ENCODE data around the gene TMTC1. TPM values are rescaled to one million over a fixed set of nuclear protein-coding genes. Genes with fewer than 3 reads are reported as not detected.
A peak's percentile ranks its signal among the peaks of the same experiment; 100 is the strongest.
"Not testable (repeated sequence)": the region's sequence is repeated elsewhere in the genome, so short reads cannot be mapped to it uniquely, and the experiment has no call there.

Gene TMTC1
- total RNA-seq = not detected

DNA sequence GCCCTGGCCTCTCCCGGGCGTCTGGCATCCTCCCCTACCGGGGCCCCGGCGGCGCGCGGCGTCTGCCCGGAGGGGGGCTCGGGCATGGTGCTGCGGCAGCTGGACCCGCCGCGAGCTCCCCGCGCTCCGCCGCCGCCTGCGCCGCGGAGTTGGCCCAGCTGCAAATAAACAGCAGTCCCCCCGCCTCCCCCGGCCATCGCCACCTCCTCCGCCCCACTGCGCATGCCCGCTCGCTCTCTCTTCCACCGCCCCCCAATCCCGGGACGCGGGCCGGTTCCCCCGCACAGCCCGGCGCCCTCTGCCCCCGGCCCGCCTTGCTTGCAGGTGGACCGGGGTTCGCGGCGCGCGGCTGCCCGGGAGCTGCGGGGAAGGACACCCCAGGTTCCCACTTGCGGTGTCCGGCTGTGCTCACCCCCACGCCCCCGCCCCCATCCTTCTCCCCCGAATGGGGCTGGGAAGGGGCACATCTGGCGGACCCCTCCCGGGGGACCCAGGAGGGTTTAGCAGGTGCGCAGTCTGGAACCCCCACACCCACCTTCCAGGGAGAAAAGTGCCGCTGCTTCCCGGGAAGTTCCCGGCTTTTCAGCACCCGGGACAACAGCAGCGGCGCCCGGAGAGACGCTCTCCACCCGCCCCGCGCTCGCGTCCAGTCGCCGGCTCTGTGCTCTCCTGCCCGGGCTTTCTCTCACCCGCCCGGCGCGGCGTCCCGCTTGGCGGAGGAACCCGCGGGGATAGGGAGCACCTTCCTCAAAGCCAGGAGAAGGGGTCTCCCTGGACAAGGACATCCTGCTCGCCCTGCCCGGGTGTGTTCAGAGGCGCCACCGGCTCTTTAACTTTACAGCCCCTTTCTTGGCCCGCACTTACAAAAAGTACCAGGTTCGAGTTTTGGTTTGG lies at the start of gene TMTC1:
TMTC1 (minus strand) TSS at position 170 of the 894 bp plus-strand sequence. CDS start 191 bp downstream, outside the sequence.
- no peak within 1 kb of the TSS for H3K27ac Mint-ChIP-seq
- ATAC-seq = peak in 1 of 2 donors; percentile 5
- DNase-seq (ENCODE audit: low spot score in 2 of 2) = peak in 1 of 2 donors; percentile 4

DNA sequence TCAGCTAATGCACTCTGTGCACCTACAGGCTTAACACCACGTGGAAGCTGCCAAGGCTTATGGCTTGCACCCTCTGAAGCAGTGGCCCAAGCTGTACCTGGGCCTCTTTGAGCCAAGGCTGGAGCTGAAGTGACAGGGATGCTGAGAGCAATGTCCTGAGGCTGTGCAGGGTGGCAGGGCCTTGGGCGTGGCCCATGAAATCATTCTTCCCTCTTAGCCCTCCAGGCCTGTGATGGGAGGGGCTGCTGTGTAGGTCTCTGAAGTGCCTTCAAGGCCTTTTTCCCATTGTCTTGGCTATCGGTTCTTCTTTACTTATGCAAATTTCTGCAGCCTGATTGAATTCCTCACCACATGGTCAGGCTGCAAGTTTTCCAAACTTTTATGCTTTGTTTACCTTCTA lies 47.4 kb upstream of the TMTC1 start:
- Mint-ChIP-seq H3K9me3 (peaks cover 10 to 28% of the 10 kb centered on the region in 2 donors), H3K27ac (no peak overlapping the region), H3K36me3 (no peaks in the 10 kb centered on the region)
- ATAC-seq = no peak
- no peak for DNase-seq (ENCODE audit: low spot score in 2 of 2)

More for the DNA sequence above, at the start of gene TMTC1:
- peaks cover 0 to 6% of the 10 kb centered on the region in 2 donors for H3K36me3 Mint-ChIP-seq
- peaks cover 0 to 4% of the 10 kb centered on the region in 2 donors for H3K9me3 Mint-ChIP-seq

DNA sequence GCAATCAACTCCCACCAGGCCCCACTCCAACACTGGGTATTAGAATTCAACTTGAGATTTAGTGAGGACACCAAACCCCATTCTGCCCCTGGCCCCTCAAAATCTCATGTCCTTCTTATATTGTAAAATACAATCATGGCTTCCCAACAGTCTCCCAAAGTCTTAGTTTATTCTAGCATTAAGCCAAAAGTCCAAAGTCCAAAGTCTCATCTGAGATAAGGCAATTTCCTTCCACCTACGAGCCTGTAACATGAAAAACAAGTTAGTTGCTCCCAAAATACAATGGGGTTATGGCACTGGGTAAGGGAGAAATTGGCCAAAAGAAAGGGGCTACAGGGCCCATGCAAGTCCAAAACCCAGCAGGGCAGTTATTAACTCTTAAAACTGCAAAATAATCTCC lies 46.6 kb upstream of the TMTC1 start:
- H3K36me3 Mint-ChIP-seq = no peaks in the 10 kb centered on the region
- ATAC-seq (no peak), DNase-seq (ENCODE audit: low spot score in 2 of 2) (no peak)
- peaks cover 10 to 31% of the 10 kb centered on the region in 2 donors for H3K9me3 Mint-ChIP-seq
- no peak overlapping the region for H3K27ac Mint-ChIP-seq

DNA sequence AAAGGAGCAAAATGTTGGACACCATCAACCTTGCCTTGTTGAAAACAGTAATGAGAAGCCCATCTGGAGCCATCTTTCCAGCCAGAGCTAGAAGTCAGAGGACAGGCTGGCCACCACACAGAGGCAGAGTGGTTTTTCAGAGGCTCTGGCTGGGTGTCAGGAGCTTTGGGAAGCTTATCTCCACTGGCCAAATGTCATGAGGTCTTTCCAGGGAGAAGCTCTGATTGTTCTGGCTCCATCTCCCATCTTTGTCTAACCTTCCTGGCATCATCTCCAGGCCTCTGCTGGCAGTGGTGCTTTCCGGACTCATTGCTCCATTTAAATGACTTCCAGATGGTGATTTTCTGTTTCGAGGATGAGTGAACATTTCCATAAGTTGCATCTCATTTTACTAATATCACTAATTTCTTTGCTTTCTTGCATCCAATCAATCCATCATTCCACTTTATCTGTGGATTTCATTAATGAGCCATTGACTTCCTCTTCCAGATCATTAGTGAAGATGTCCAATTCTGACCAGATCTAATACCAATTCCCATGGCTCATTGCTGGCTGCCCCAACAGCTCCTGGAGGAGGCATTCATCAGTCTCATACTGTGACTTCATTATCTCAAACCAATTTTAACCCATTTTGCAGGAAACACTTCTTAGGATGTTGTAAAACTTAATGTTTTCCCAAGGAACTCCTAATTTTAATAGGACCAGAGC lies 35.3 kb upstream of the TMTC1 start:
- no peak for DNase-seq (ENCODE audit: low spot score in 2 of 2)
- no peak for ATAC-seq
- Mint-ChIP-seq H3K27ac (no peak overlapping the region), H3K9me3 (peaks cover 6 to 12% of the 10 kb centered on the region in 2 donors), H3K36me3 (peaks cover 0 to 5% of the 10 kb centered on the region in 2 donors)

DNA sequence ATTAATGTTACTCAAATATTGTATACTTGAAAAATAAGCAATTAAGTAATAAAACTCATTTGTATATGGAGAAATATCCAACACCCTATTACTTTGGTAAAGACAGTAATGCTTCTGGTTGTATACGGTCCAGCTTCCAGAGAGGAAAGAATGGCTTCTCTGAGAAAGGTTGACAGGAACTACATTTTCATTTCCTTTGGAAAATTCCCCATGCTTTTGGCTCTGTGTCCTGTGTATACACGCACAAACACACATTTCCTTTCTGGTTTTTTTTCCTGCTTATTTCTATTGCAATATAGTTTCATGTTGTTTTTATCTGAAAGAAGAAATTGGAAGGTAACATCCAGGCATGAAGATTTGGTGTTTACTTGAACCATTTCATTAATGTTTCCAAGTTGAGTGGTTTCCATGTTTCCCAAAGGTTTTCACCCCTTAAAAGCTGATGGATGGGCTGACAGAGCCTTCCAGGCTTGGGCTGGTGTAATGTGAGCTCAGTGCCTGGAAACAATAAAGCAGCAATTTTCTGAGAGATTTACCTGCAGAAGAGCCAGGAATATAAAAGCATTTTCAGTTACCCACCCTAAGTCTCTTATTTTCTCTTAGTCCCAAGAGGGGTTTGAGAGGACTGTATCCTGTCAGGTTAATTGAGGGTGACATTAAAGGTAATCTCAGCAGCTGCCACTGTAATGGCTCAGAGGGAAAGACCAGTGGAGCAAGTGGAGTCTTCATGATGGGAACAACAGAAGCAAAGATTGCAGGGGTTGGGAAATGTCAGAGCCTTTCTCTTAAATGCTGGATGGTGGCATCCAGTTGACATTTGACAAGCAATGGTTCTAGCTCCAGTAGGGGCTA lies 33.4 kb upstream of the TMTC1 start:
- no peak for ATAC-seq
- Mint-ChIP-seq H3K36me3 (peaks cover 0 to 9% of the 10 kb centered on the region in 2 donors), H3K9me3 (peaks cover 6 to 12% of the 10 kb centered on the region in 2 donors), H3K27ac (no peak overlapping the region)
- no peak for DNase-seq (ENCODE audit: low spot score in 2 of 2)

DNA sequence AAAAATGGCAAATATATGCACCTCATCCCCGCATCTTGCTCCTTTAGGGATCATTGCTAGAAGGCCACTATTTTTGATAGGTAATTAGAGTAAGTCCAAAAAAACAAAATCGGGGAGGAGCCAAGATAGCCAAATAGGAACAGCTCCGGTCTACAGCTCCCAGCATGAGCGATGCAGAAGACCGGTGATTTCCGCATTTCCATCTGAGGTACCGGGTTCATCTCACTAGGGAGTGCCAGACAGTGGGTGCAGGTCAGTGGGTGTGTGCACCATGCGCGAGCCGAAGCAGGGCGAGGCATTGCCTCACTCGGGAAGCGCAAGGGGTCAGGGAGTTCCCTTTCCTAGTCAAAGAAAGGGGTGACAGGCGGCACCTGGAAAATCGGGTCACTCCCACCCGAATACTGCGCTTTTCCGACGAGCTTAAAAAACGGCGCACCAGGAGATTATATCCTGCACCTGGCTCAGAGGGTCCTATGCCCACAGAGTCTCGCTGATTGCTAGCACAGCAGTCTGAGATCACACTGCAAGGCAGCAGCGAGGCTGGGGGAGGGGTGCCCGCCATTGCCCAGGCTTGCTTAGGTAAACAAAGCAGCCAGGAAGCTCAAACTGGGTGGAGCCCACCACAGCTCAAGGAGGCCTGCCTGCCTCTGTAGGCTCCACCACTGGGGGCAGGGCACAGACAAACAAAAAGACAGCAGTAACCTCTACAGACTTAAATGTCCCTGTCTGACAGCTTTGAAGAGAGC lies 26.0 kb upstream of the TMTC1 start:
- H3K9me3 Mint-ChIP-seq; DNase-seq (ENCODE audit: low spot score in 2 of 2); ATAC-seq; H3K36me3 Mint-ChIP-seq; H3K27ac Mint-ChIP-seq: not testable (repeated sequence)

DNA sequence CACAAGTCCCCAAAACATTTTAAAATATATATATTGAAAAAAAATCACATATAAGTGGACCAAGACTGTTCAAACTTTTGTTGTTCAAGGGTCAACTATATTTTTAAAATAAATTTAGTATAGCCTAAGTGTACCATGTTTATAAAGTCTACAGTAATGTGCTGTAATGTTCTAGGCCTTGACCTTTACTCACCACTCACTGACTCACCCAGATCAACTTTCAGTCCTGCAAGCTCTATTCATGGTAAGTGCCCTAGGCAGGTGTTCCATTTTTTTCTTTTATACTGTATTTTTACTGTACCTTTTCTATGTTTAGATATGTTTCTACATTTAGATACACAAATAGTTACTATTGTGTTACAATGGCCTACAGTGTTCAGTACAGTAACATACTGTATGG lies 23.4 kb upstream of the TMTC1 start:
- H3K36me3 Mint-ChIP-seq = peaks cover 0 to under 1% of the 10 kb centered on the region in 2 donors
- DNase-seq (ENCODE audit: low spot score in 2 of 2) (no peak), ATAC-seq (no peak)
- peaks cover 0 to 4% of the 10 kb centered on the region in 2 donors for H3K9me3 Mint-ChIP-seq
- H3K27ac Mint-ChIP-seq = no peak overlapping the region

DNA sequence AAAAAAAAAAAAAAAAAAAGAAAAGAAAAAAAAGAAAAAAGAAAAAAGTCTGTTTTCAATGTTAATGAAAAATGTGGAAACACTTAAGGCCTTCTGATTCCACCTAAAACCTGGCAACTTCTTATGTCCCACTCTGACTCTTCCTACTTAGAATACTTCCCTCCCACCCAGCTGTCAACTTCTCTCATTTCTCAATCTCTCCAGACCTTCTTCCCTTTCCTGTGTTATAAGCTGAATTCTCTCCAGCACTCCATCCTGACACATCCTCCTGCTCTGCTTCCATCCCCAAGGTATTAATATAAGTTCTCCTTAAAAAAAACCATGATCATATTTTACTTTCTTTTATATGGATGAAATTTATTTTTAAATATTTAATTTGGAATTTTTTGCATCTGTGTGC lies 20.3 kb upstream of the TMTC1 start:
- ATAC-seq (no peak), DNase-seq (ENCODE audit: low spot score in 2 of 2) (no peak)
- no peaks in the 10 kb centered on the region for H3K36me3 Mint-ChIP-seq
- no peak overlapping the region for H3K27ac Mint-ChIP-seq
- peaks cover 0 to 2% of the 10 kb centered on the region in 2 donors for H3K9me3 Mint-ChIP-seq

DNA sequence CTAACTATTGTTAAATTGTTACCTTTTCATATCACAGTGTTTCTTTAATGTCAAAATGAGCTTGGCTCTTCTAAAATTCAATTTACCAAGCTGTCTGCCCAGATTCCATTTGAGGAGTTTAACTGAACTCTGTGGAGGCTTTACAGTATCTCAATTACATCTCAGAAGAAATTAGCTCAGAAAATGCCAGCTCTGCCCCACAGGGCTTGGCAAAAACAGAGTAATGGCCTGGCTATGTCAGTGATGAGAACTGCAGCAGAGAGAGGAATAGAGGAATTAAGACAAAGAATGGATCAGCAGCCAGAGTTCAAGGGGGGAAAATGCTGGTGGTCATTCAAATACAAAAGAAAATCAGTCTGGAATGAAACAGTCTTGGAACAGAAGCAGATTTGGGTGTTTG lies 15.8 kb upstream of the TMTC1 start:
- no peak for DNase-seq (ENCODE audit: low spot score in 2 of 2)
- ATAC-seq = no peak
- H3K27ac Mint-ChIP-seq = no peak overlapping the region
- no peaks in the 10 kb centered on the region for H3K36me3 Mint-ChIP-seq
- H3K9me3 Mint-ChIP-seq = peaks cover 2 to 12% of the 10 kb centered on the region in 2 donors

DNA sequence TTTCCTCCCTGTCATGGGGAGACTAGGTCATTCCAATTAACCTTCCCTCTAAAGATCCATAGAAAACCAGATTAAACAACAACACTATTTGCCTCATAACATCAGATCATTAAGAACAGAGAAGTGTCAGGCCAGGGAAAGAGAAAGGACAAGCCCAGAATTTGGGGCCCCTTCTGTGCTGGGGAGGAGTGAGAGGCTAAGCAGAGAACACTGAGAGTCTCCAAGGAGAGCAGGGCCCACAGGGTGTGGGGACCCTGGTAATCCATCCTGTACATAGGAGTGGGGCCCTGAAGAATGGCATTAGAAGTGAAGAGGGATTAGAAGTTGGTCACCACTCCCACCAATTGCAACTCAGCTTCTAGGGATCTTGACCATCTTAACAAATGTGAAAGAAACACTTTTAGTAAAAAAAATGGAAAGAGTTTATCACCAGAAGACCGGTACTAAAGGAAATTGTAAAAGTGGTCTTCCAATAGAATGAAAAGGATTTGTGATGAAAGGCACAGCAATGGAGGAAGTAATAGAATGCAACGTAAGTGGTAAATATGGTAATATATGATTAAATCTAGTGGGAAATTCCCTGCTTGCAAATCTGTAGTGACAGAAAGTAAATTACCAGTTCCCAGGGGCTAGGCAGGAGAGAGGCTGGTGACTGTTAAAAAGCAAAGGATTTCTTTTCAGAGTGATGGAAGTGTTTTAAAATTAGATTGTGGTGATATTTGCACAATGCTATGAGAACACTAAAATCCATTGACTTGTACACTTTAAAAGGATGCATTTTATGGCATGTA lies 14.0 kb upstream of the TMTC1 start:
- ATAC-seq (no peak), DNase-seq (ENCODE audit: low spot score in 2 of 2) (no peak)
- Mint-ChIP-seq H3K36me3 (no peaks in the 10 kb centered on the region), H3K9me3 (peaks cover 9 to 16% of the 10 kb centered on the region in 2 donors), H3K27ac (peak overlapping the region in 1 of 2 donors; percentile 56)

DNA sequence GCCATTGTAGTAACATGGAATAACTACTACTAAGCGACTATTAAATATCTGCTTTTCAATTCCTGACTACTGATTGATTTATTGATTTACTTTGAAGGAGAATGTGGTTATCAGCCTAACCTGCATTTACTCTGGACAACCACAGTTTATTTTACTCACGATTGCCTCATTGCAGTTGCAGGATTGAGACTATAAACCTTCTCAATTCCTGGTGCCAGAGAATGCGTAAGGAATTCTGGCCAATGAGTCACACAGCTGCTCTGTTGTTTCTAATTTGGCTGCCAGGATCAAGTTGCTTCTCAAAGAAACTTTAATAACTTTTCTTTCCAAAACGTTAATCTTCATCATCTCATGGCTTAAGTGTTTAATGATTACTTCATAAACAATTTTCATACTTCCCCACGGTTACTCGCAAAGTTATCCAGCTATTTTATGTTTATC lies 13.1 kb upstream of the TMTC1 start:
- no peak for DNase-seq (ENCODE audit: low spot score in 2 of 2)
- no peak for ATAC-seq
- Mint-ChIP-seq H3K27ac (no peak overlapping the region), H3K36me3 (no peaks in the 10 kb centered on the region), H3K9me3 (peaks cover 9 to 16% of the 10 kb centered on the region in 2 donors)

DNA sequence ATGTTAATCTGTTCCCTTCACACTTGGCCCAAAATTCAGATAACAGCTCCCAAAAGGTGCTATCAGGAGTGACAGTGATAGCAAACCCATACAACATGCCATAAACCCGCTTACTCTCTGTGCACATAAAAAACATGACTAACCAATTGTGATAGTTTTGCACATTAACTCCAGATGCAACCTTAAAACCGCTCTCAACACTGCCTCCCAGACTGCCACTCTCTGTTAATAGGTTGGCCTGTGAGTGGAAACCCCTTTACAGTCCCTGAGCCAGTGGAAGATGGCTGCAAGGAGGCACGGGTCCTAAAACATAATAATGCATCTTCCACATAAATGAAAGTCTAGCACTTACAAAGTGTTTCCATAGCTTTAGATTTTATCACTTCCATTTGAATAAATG lies 12.0 kb upstream of the TMTC1 start:
- Mint-ChIP-seq H3K27ac (no peak overlapping the region), H3K36me3 (no peaks in the 10 kb centered on the region), H3K9me3 (peaks cover 9 to 16% of the 10 kb centered on the region in 2 donors)
- ATAC-seq (no peak), DNase-seq (ENCODE audit: low spot score in 2 of 2) (no peak)

DNA sequence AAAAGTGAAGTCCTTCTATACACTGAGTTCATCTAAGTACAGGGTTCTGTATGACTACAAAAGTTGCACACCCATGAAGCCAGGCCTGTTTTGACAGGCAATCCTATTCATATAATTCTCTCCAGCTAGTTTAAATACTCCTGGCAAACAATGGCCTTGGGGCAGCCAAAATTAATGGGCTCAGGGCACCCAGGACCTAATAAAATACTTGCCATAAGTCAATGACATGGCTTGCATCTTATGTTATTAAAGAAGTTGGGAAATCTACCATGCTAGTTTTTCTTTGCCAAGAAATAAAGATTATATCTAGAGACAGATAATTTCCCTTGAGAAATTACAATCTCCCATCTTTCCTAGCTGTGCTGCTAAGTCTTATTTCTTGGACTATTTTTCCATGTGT lies 11.1 kb upstream of the TMTC1 start:
- Mint-ChIP-seq H3K9me3 (peaks cover 9 to 16% of the 10 kb centered on the region in 2 donors), H3K36me3 (no peaks in the 10 kb centered on the region), H3K27ac (no peak overlapping the region)
- ATAC-seq (no peak), DNase-seq (ENCODE audit: low spot score in 2 of 2) (no peak)

DNA sequence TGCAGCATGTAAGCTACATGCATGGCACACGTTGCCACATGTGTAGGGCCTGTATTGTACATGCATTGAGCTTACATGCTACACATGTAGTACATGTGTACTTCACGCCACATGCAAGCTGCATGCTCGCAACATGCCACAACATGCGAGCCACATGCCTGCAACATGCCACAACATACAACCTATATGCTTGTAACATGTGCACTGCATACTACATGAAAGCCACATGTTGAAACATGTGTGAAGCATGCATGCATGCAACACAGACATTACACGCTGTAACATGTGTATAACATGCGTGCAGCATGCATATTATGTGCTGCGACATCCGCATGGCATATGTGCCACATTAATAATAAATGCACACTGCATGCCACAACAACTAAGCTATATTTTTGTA lies 9.1 kb upstream of the TMTC1 start:
- H3K36me3 Mint-ChIP-seq = no peaks in the 10 kb centered on the region
- peaks cover 6 to 14% of the 10 kb centered on the region in 2 donors for H3K9me3 Mint-ChIP-seq
- DNase-seq (ENCODE audit: low spot score in 2 of 2) (no peak), ATAC-seq (no peak)
- H3K27ac Mint-ChIP-seq = no peak overlapping the region

DNA sequence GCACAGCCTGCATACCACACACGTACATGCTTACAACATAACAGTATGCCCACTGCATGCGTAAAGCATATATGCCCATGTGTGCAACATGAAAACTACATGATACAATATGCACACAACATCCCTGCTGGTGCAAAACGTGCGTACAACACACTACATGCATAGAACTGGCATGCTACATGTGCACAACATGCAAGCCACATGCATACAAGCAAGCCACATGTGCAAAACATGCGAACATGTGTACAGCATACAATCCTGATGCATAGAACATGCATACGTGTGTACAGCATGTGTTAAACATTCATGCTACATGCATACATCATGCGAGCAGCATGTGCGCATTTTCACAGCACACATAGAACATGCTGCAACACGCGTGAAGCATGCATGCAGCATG lies 8.4 kb upstream of the TMTC1 start:
- DNase-seq (ENCODE audit: low spot score in 2 of 2) (no peak), ATAC-seq (no peak)
- Mint-ChIP-seq H3K27ac (no peak overlapping the region), H3K36me3 (no peaks in the 10 kb centered on the region), H3K9me3 (peaks cover 6 to 7% of the 10 kb centered on the region in 2 donors)
